ENCODE results near the gene APEH.

APEH gene

GRCh38 chr3:49720855-49721595, 46.9 kb downstream of the APEH start:
- no peak overlapping the region for H3K4me3 ChIP-seq
- H3K27ac ChIP-seq: no peak overlapping the region

GRCh38 chr3:49721596-49721895, 47.4 kb downstream of the APEH start:
- no peak overlapping the region for H3K27ac ChIP-seq
- no peak overlapping the region for H3K4me3 ChIP-seq

GRCh38 chr3:49721896-49722781, 48.0 kb downstream of the APEH start:
- peak overlapping the region in 2 of 7 experiments; percentile 77 to 90 for H3K4me3 ChIP-seq
- peak overlapping the region in 8 of 21 experiments; percentile 90 to 98 (median 94) for H3K27ac ChIP-seq

GRCh38 chr3:49722896-49723295, 48.7 kb downstream of the APEH start:
- H3K4me3 ChIP-seq: peak overlapping the region; percentile 77 to 99 (median 90)
- H3K27ac ChIP-seq: peak overlapping the region in 20 of 21 experiments; percentile 87 to 98 (median 94)

- Histone ChIP-seq H3K4me3 (peak overlapping the region; percentile 77 to 99 (median 90)), H3K27ac (peak overlapping the region; percentile 65 to 98 (median 94))
Observed at GRCh38 chr3:49723296-49723627, 49.1 kb downstream of the APEH start.

- H3K4me3 ChIP-seq: peak within 1 kb of the TSS; percentile 77 to 99 (median 90)
- H3K27ac ChIP-seq: peak within 1 kb of the TSS; percentile 65 to 98 (median 94)
Observed at GRCh38 chr3:49723628-49724551, 49.7 kb downstream of the APEH start, which contains the start of gene GMPPB. Gene GMPPB (minus strand): TSS chr3:49723951. CDS start chr3:49723726, 225 bp downstream.

- H3K27ac ChIP-seq: peak overlapping the region in 19 of 21 experiments; percentile 60 to 98 (median 93)
- peak overlapping the region; percentile 77 to 99 (median 90) for H3K4me3 ChIP-seq
Observed at GRCh38 chr3:49724586-49724985, 50.4 kb downstream of the APEH start.

GRCh38 chr3:49725906-49726681, 51.9 kb downstream of the APEH start:
- H3K27ac ChIP-seq: peak overlapping the region in 2 of 21 experiments; percentile 90 to 98
- no peak overlapping the region for H3K4me3 ChIP-seq

GRCh38 chr3:49727154-49727923, 53.2 kb downstream of the APEH start:
- peak overlapping the region in 1 of 21 experiments; percentile 28 for H3K27ac ChIP-seq
- no peak overlapping the region for H3K4me3 ChIP-seq

- no peak overlapping the region for H3K4me3 ChIP-seq
- no peak overlapping the region for H3K27ac ChIP-seq
Observed at GRCh38 chr3:49727924-49728361, 53.8 kb downstream of the APEH start.

GRCh38 chr3:49729966-49730609, 55.9 kb downstream of the APEH start:
- no peak overlapping the region for H3K27ac ChIP-seq
- H3K4me3 ChIP-seq: no peak overlapping the region

- Histone ChIP-seq H3K27ac (no peak overlapping the region), H3K4me3 (no peak overlapping the region)
Observed at GRCh38 chr3:49732597-49732996, 58.4 kb downstream of the APEH start.

- no peak overlapping the region for H3K4me3 ChIP-seq
- H3K27ac ChIP-seq: no peak overlapping the region
Observed at GRCh38 chr3:49733551-49733950, 59.4 kb downstream of the APEH start.

All from skin epidermis (tissue), 12 donors.